Right lobe of liver (tissue), 6 donors: Measurements from ENCODE around the gene NPHP3. TPM values are rescaled to one million over a fixed set of nuclear protein-coding genes. Genes with fewer than 3 reads are reported as not detected.

Experiments
- ATAC-seq, 4 donors: fragments of 200-7000 bp; cut with Tn5 transposase; one replicate each; pipeline ENCODE4 v1.9.1; 2020; ENCODE audit warnings: mild to moderate bottlenecking in 4 of 4, moderate library complexity in 4 of 4
- DNase-seq, 3 donors: peaks; one replicate each; pipeline ENCODE4 v3.0.0-alpha.2; 2020
- H3K27ac ChIP-seq, 3 donors: fragments of 200-600 bp; one replicate each; pipeline ENCODE4 v1.8.0; 2022
- H3K27me3 ChIP-seq, 2 donors: fragments of 200-600 bp; one replicate each; pipeline ENCODE4 v1.8.0; 2022
- H3K36me3 ChIP-seq, 4 donors: fragments of 200-600 bp; sonication (generic) in 1 of 4; one replicate each; pipeline versions ENCODE4 v1.5.1 to v1.8.0; 2017 to 2022; ENCODE audit warnings: control low read depth in 1 of 4
- H3K4me1 ChIP-seq, 4 donors: fragments of 200-600 bp; sonication (generic) in 1 of 4; one replicate each; pipeline versions ENCODE4 v1.5.1 to v1.8.0; 2017 to 2022; ENCODE audit warnings: control low read depth in 1 of 4
- H3K4me3 ChIP-seq, 3 donors: fragments of 200-600 bp; one replicate each; pipeline ENCODE4 v1.8.0; 2022
- H3K9me3 ChIP-seq, 4 donors: fragments of 200-600 bp; sonication (generic) in 1 of 4; one replicate each; pipeline versions ENCODE4 v1.5.1 to v1.8.0; 2017 to 2022; ENCODE audit warnings: control low read depth in 1 of 4
- CTCF ChIP-seq, 4 donors: fragments of 200-600 bp in 3 of 4; fragments of 450-650 bp in 1 of 4; IDR thresholded peaks; one replicate each; pipeline versions ENCODE4 v1.5.1 to v1.8.0; 2016 to 2022; ENCODE audit warnings: antibody characterized with exemption in 4 of 4, mild to moderate bottlenecking in 2 of 4
- POLR2A ChIP-seq: fragments of 450-650 bp; IDR thresholded peaks from one replicate; pipeline ENCODE4 v1.6.1; 2017; ENCODE audit warnings: antibody characterized with exemption, mild to moderate bottlenecking
- WGBS: methylation state at CpG from one replicate; pipeline ENCODE4 v1.1.6; 2018; ENCODE audit warnings: low coverage, low lambda C conversion rate; ENCODE audit not compliant: insufficient coverage; ENCODE audit errors: missing lambda C conversion rate; 5-methylcytosine and 5-hydroxymethylcytosine counted together
- intact Hi-C, 2 donors: fragments of 100-400 bp; cut with DNase I; formaldehyde crosslinking; loops; one replicate each; pipeline versions ENCODE4 v1.11.2 to v1.14.1; 2022
- total RNA-seq, 6 experiments: library from RNA; depleted of rRNA in 2 of 6; stranded (reverse); fragments of >200 nt in 2 of 6; fragmentation: NEBNext Ultra II Directional in 3 of 6; extraction: Animal tissue kit (Norgen Biotek cat#: 25700) in 3 of 6; gene quantifications; one replicate each; pipeline versions ENCODE4 v1.1.0 to v1.2.4, GENCODE V29; 2016 to 2023
- donor health status: DM: no; HTN: yes; CAD: no.
- donor health status: DM: no; HTN: no; CAD: no.
- donor health status: DM: no; HTN: no; CAD: no.
- donor health status: DM: no; HTN: yes; CAD: no.
- donor health status: DM: no; HTN: yes; CAD: no.

The NPHP3 gene
- total RNA-seq, 6 experiments from 2014 or later, result 6.5 to 11.4 (median 9.3) TPM

- Histone ChIP-seq H3K4me1 (peaks cover 0 to 2% (median 0%) of the 10 kb centered on the region in 4 donors), H3K27me3 (no peaks in the 10 kb centered on the region), H3K9me3 (no peaks in the 10 kb centered on the region), H3K27ac (no peak overlapping the region), H3K4me3 (no peak overlapping the region), H3K36me3 (peaks cover 0 to 52% (median 16%) of the 10 kb centered on the region in 4 donors)
- ATAC-seq (no peak), DNase-seq (no peak)
- TF ChIP-seq CTCF (IDR thresholded peaks at IDR 0.05) (no peak), POLR2A (no peak)
- intact Hi-C loops, result no loop called here
These were observed 83.5 kb downstream of the NPHP3 start for GRCh38 chr3:132638706-132639105.

- Histone ChIP-seq H3K27me3 (no peaks in the 10 kb centered on the region), H3K4me1 (peaks cover 0 to 2% (median 0%) of the 10 kb centered on the region in 4 donors), H3K4me3 (no peak overlapping the region), H3K36me3 (peaks cover 0 to 52% (median 17%) of the 10 kb centered on the region in 4 donors), H3K9me3 (no peaks in the 10 kb centered on the region), H3K27ac (no peak overlapping the region)
- intact Hi-C loops, result no loop called here
- ATAC-seq (peak in 1 of 4 donors; percentile 67), DNase-seq (no peak)
- TF ChIP-seq POLR2A (no peak), CTCF (IDR thresholded peaks at IDR 0.05) (no peak)
- WGBS, result 18% methylated on average over 1 of the region's 1 CpG
These were observed 84.6 kb downstream of the NPHP3 start for GRCh38 chr3:132637590-132637989.

- Histone ChIP-seq H3K27ac (no peak overlapping the region), H3K36me3 (peaks cover 0 to 40% (median 15%) of the 10 kb centered on the region in 4 donors), H3K4me1 (peaks cover 0 to 2% (median 0%) of the 10 kb centered on the region in 4 donors), H3K9me3 (no peaks in the 10 kb centered on the region), H3K4me3 (no peak overlapping the region), H3K27me3 (no peaks in the 10 kb centered on the region)
- no peak for DNase-seq
- TF ChIP-seq CTCF (IDR thresholded peaks at IDR 0.05) (no peak), POLR2A (no peak)
- intact Hi-C loops, result no loop called here
- no peak for ATAC-seq
These were observed 87.2 kb downstream of the NPHP3 start for GRCh38 chr3:132635052-132635451.

Other genes with a start within 250 kb of the NPHP3 start
- under 1 TPM in 5 of 6 experiments, not detected in 1; 0.15 to 0.30 (median 0.19) TPM for gene ACKR4, start 125.1 kb downstream of the NPHP3 start, total RNA-seq
- 100 to 1,000 TPM in 1 of 6 experiments, 10 to 100 TPM in 5; 60.9 to 108 (median 94.5) TPM for gene ACAD11, start 62.6 kb downstream of the NPHP3 start, total RNA-seq
- 10 to 100 TPM; 24.3 to 41.3 (median 27.5) TPM for gene UBA5, start 62.1 kb downstream of the NPHP3 start, total RNA-seq